C4-2B (cell line): Measurements from ENCODE around the gene LGALS16.

ENCODE experiments used
- CTCF ChIP-seq: fragments of 450-650 bp; conservative IDR thresholded peaks from 2 replicates; pipeline ENCODE4 v1.5.1; 2017; ENCODE audit warnings: mild to moderate bottlenecking
- ZFX ChIP-seq: fragments of 450-650 bp; IDR thresholded peaks from 2 replicates; pipeline ENCODE4 v1.6.1; 2017

DNA sequence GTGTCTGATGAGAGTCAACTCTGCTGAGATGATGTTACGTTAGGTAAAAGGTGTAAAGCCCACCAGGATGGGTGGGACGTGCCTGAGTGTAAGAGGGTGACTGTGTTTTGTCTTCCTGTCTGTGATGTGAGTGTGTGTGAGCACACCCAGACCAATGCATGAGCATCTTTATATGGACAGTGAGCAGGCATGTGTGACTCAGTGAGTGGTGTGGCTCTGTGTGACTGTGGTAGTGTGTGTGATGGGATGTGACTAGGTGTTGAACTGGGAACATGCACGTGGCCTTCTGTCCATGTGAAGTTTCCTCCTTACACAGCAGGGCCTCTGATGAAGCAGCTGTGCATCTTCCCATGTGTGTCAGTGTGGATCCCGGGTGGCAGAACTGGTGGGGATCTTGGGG lies 17.8 kb upstream of the LGALS16 start:
- no peak for TF ChIP-seq CTCF
- TF ChIP-seq ZFX = no peak
